Inflammatory macrophage treated with lipopolysaccharide for 1 hour (primary cell): ENCODE results near the gene NUDT17.
A peak's percentile ranks its signal among the peaks of the same experiment; 100 is the strongest.

Experiments used
- DNase-seq, 2 donors: peaks; one replicate each; pipeline ENCODE4 v3.0.0-alpha.2; 2020 to 2022

NUDT17 gene

DNA sequence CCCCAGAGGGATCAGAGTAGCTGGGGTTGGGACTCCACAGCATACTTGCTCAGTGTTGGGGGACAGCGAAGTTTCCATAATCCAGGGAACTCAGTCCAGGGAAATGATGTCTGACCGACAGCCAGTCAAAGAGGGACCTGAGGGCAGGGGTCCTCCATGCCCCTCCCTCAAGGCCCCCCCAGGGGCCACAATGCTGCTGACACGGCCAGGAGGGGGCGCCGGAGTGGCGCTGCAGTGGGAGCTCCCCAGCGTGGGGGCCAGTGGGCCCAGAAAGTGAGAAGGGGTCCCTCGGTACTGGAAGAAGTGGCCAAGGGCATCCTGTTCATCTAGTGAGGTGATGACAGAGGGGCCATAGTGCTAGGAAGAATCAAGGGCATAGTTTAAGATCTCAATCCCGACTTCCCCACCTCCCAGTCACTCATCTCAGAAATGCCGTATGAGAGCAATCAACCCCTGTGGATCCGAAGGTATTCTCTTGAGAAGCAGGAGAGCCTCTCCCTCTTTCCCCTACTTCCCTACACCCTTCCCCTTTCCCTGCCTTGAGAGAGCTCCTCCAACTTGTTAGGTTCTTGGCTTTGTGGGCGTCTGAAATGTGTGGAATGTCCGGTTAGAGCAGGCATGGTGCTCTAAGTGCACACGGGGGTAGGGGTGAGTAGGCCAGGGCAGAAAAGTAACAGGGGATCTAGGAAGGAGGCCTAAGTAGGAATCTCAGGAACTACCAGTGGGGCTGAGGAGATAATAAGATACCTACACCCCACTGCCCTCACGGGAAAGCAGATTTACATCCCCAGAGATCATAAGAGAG, 4.1 kb downstream of the NUDT17 start:
- no peak for DNase-seq

DNA sequence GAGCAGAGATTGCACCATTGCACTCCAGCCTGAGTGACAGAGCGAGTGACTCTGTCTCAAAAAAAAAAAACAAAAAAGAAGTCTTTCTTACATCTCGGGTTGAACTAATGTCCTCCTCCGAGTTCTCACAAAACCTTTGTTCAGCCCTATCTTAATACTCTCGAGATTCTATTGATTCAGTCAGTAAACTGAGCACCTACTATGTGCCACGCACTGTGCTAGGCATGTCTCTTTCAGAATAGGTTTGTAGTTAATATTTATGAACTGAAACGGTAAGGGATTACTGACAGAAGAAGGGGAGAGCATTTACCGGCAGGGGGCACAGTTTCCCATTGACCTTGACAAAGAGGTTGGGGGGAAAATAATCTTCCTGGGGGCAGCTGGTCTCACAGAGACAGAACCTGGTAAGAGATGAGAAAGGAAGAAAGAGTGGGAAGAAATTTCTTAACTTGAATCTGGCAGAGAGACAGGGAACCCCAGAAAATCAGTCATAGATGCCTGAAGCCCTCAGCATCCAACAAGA, 10.1 kb downstream of the NUDT17 start:
- DNase-seq, result no peak

DNA sequence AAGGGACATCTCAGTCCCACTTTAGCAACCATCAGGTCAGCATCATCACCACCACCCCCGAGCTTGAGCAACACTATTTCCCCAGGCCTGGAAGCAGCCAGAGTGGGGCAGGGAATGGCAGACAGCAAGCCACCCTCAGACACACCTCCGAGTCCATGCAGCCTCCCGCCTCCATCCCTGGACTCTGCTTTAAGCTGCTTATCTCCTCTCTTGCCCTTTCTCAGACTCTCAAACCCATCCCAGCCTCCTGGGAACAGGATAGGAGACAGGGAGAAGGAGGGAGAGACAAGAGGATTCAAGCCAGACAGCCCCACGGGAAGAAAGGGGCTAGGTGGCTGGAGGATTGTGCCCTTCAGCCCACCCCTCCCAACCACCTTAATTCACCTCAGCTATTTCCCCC, 11.7 kb downstream of the NUDT17 start:
- no peak for DNase-seq

- DNase-seq, result peak; percentile 25 to 34
Measured at GRCh38 chr1:145858238-145858900, 12.9 kb downstream of the NUDT17 start.

DNA sequence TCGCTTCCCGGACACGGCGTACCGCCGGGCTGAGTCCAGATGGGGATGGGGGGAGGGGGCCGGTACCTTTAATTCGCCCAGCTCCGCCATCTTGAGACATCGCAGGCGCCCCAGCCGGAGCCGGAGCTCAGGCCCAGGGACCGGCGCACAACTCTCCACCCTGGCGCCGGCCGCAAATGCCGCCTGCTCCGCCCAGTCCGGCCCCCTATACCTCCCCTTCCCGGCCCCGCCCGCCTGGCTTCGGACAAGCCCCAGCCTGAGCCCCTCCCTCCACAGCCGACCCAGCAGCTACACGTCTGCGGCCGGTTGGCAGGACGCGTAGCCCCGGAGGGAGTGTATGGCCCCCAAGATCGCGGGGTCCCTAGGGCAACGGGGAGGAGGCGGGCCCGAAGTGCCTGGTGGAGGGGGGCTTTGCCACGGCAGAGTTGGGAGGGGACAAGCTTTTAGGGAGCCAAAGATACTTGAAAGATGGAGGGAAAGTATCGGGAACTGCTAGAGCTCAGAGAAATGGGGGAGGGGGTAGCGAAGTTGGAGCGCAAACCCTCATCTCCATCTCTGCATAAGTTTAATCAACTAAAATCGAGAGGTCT, 13.6 kb downstream of the NUDT17 start, which contains the start of gene PIAS3:
Gene PIAS3, minus strand, starts transcription at position 181 of the 590 bp plus-strand sequence. Its CDS starts 91 bp downstream, at position 90.
- peak; percentile 89 to 91 for DNase-seq

DNA sequence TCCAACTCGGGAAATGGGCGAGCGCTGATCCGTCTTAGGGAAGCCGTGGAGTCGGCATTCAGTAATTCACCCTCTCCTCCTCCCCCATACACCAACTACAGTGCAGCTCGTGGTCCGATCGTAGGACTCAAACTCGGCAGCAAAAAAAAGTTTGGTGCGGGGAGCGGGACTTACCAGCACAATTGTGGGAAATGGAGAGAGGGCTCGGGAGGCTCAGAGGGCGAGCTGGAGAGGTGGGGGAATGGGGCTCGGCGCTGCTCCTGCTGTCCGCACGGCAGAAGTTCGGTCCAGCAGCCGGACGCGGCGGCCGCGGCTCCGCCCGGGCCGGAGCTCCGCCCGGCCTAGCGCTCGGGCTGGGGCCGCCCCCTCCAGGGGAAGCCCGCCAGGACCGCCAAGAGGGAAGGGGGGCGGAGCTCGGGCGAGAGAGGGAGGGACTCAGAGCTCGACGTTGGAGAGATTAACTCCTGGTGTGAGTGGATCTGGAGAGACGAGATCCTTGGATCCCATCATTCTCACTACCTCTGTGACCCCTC, 14.1 kb downstream of the NUDT17 start:
- DNase-seq, result peak; percentile 81 to 82

GRCh38 chr1:145863282-145864018, 18.0 kb downstream of the NUDT17 start:
- no peak for DNase-seq

DNA sequence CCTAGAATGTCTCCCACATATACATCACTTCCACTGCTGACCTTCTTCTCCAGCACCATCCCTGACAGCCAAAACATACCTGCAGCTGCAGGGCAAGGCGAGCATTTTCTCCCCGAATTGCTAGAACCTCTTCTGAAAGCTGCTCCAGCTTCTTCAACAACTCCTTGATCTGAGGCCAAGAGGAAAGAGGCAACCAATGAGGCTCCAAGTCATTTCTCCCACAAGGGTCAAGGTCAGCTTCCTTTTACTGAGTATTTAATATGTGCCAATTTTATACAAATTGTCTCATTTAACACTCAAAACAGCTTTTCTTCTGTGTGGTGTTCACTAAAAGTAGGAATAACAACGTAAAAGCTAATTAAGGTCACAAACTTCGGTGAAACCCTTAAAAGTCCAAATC, 22.8 kb downstream of the NUDT17 start:
- DNase-seq, result no peak

DNA sequence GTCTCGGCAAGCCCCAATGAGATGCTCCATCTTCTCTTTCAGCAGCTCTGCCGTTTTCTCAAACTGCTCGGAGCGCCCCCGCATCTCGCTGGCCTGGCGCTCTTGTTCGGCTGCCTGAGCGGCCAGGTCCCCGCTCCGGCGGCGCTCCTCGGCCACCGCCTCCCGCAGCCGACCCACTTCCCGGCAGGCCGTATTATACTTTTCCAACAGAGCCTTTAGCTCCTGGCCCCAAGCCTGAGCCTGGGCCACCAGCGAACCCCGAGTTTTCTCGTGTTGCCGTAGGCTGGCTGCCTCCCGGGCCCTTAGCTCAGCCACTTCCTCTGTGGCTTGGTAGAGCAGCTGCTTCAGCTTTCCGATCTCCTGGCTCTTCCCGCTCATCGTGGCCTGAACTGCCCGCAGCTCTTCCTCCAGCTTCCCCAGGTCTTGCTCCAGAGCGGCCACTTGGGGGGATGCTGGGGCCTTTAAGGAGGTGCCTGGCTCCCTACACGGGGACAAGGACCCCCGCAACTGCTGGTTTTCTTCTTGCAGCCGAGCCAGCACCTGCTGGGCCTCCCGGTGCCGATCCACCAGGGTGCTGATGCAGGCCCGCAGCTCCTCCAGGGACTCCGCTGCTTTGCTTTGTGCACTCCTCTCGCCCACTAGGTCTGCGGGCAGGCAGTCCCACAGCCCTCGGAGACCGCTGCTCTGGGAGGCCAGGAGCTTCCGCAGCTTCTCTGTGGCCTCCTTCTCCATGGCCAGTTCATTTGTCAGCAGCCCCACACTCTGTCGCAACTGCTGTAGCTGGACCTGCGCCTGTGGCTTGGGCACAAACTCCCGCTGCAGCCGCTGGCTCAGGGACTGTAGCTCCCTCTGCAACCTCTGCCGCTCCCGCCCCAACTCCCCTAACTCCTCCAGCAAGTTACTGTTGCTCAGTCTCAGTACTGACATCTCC, 26.8 kb downstream of the NUDT17 start:
- peak; percentile 43 to 61 for DNase-seq

DNA sequence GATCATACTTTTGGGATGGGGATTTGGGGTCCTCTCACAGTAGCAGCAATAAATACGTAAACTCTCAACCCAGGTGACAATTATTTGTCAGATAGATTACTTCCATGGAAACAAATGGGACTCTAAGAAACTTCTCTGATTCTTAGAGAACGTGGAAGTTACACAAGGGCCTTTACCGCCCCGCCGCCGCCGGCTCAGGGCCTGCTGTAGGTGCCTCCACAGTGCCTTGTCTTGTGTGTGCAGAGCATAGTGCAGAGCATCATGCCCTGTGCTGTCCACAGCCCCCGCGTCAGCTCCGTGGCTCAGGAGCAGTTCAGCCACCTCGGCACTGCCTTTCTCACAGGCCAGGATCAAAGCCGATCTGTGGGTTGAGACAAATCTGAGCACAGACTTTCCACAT, 29.2 kb downstream of the NUDT17 start:
- no peak for DNase-seq

GRCh38 chr1:145877923-145878486, 32.6 kb downstream of the NUDT17 start:
- DNase-seq, result no peak

DNA sequence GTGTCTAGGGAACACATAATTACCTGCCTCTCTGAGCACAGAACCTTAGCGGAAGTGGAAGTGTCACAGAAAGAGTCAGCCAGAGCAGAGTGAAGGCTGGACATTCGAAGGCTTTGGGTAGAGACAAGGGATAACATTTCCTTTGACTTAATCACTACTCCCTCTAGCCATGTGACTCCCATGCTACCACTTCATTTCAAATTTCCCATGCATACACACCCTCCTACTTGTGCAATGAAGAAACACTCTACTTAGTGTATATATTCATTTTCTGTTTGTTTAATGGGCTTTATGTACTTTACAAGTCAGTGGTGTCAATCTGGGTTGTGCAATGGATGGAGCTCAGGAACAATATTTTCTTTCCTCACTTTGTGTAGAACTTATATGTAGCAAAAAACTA, 33.3 kb downstream of the NUDT17 start:
- peak in 1 of 2 donors; percentile 13 for DNase-seq

- no peak for DNase-seq
Measured at GRCh38 chr1:145879775-145880174, 34.3 kb downstream of the NUDT17 start.

- DNase-seq, result no peak
Measured at GRCh38 chr1:145884675-145885074, 39.2 kb downstream of the NUDT17 start.

GRCh38 chr1:145885738-145886287, 40.4 kb downstream of the NUDT17 start, which contains the start of gene ANKRD35:
Gene ANKRD35 (minus strand): TSS chr1:145885866. CDS start chr1:145885758, 108 bp downstream.
- DNase-seq, result peak; percentile 68 to 85

DNA sequence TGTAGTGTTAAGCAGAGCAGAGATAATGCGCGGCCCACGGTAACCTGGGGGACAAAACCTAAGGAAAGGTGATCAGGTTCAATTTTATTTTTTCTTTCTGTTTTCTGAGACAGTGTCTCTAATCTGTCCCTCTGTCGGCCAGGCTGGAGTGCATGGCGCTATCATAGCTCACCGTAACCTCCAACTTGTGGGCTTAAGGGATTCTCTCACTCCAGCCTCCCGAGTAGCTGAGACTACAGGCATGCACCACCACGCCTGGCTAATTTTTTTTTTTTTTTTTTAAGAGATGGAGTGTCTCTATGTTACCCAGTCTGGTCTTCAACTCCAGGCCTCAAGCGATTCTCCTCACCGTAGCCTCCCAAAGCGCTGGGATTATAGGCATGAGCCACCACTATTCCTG, 41.0 kb downstream of the NUDT17 start:
- DNase-seq, result no peak

GRCh38 chr1:145886816-145887215, 41.4 kb downstream of the NUDT17 start:
- no peak for DNase-seq

DNA sequence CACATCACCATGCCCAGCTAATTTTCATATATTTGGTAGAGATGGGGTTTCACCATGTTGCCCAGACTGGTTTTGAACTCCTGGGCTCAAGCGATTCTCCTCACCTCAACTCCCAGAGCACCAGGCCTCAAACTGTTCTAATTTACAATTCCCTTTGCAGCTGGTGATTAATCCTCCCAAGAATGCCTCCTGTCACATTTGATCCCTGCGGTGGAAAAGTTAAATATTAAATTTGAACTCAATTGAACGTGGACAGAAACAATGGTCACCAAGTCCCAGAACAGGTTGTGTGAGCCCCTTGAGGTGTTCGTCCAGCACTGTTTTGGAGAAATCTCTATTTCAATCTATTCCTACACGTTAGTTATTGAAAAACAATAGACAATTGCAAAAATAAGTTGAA, 42.2 kb downstream of the NUDT17 start:
- no peak for DNase-seq

DNA sequence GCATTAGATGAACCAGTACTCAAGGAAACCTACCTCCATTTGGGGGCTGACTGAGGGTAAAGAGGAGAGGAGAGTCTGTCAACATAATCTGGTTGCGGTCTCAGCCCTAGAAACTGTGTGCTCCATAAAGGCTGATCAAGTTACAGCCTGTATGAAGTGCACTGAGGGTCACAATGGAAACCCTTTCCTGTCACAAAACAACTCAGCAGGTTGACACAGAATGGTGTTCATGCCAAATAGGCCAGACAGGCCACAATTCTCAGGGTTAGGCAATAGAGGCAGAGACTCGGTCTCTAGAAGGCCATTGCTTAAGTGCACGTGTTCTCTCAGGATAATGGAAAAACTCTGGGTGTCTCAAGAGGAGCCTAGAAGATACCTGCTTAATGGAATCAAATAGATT, 44.3 kb downstream of the NUDT17 start:
- DNase-seq, result no peak

DNA sequence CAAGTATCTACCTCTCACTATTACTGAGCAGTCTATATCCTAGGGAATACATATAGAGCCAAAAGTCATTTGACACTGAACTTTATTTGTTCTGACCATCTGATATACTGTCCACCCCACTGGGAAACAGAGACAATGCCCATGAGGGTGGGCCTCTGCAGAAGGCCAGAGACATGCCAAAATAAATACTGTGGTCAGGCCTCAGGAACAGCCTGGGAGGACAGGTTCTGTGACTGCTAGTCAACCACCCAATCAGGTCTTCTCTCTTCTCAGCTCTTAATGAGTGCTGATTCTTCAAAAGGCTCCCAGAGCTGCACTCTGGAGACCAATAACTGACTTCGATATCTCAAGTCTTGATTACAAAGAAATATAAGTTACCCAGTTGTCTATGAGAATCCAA, 45.7 kb downstream of the NUDT17 start:
- no peak for DNase-seq
